Liver (tissue), 9 donors: ENCODE data around the gene CIZ1. TPM values are rescaled to one million over a fixed set of nuclear protein-coding genes. Genes with fewer than 3 reads are reported as not detected.

ENCODE experiments used
- DNase-seq: peaks from one replicate; pipeline ENCODE4 v3.0.0-alpha.2; 2017; ENCODE audit warnings: low spot score
- H3K27ac ChIP-seq, 2 donors: one replicate each; pipeline ENCODE4 v1.7.0; 2013; ENCODE audit warnings: inconsistent platforms in 2 of 2, low read length in 2 of 2, control low read depth in 1 of 2, low read depth in 1 of 2, mild to moderate bottlenecking in 1 of 2
- H3K27me3 ChIP-seq, 4 donors: one replicate each; pipeline versions ENCODE4 v1.6.1 to v1.7.0; 2013; ENCODE audit warnings: low read length in 3 of 4, inconsistent platforms in 1 of 4, mild to moderate bottlenecking in 1 of 4, moderate library complexity in 1 of 4; ENCODE audit not compliant: control insufficient read depth in 4 of 4, insufficient read depth in 4 of 4
- H3K36me3 ChIP-seq, 4 donors: one replicate each; pipeline versions ENCODE4 v1.6.1 to v1.7.0; 2013; ENCODE audit warnings: low read length in 3 of 4, mild to moderate bottlenecking in 3 of 4, low read depth in 1 of 4, moderate library complexity in 1 of 4; ENCODE audit not compliant: control insufficient read depth in 4 of 4, insufficient read depth in 3 of 4
- H3K4me1 ChIP-seq, 4 donors: one replicate each; pipeline versions ENCODE4 v1.6.1 to v1.7.0; 2013; ENCODE audit warnings: low read length in 3 of 4, mild to moderate bottlenecking in 3 of 4, moderate library complexity in 1 of 4; ENCODE audit not compliant: control insufficient read depth in 4 of 4, insufficient read depth in 4 of 4
- H3K4me3 ChIP-seq, 3 donors: one replicate each; pipeline versions ENCODE4 v1.6.1 to v1.7.0; 2013; ENCODE audit warnings: low read length in 3 of 3, control low read depth in 1 of 3, low read depth in 1 of 3, mild to moderate bottlenecking in 1 of 3
- H3K9ac ChIP-seq, 2 donors: one replicate each; pipeline ENCODE4 v1.7.0; 2013; ENCODE audit warnings: low read length in 2 of 2, mild to moderate bottlenecking in 2 of 2, moderate library complexity in 2 of 2, control low read depth in 1 of 2, low read depth in 1 of 2
- H3K9me3 ChIP-seq, 4 donors: one replicate each; pipeline versions ENCODE4 v1.6.1 to v1.7.0; 2013; ENCODE audit warnings: low read length in 3 of 4; ENCODE audit not compliant: control insufficient read depth in 4 of 4
- FOXA2 ChIP-seq: IDR thresholded peaks from 2 replicates; pipeline ENCODE4 v1.6.1; 2016; ENCODE audit warnings: antibody characterized with exemption
- GABPA ChIP-seq, 2 donors: IDR thresholded peaks in 1 of 2; conservative IDR thresholded peaks in 1 of 2; 2 replicates each; pipeline ENCODE4 v1.6.1; 2016; ENCODE audit warnings: antibody characterized with exemption in 2 of 2, mild to moderate bottlenecking in 1 of 2, moderate library complexity in 1 of 2
- HNF4A ChIP-seq, 2 donors: conservative IDR thresholded peaks; 2 replicates each; pipeline ENCODE4 v1.6.1; 2016; ENCODE audit warnings: antibody characterized with exemption in 2 of 2, mild to moderate bottlenecking in 2 of 2
- HNF4G ChIP-seq: IDR thresholded peaks from 2 replicates; pipeline ENCODE4 v1.6.1; 2016; ENCODE audit warnings: antibody characterized with exemption
- JUND ChIP-seq, 2 donors: IDR thresholded peaks; 2 replicates each; pipeline ENCODE4 v1.6.1; 2016; ENCODE audit warnings: antibody characterized with exemption in 2 of 2
- NR2F2 ChIP-seq: IDR thresholded peaks from 2 replicates; pipeline ENCODE4 v1.6.1; 2016; ENCODE audit warnings: antibody characterized with exemption
- RAD21 ChIP-seq, 2 donors: IDR thresholded peaks; 2 replicates each; pipeline ENCODE4 v1.6.1; 2016; ENCODE audit warnings: antibody characterized with exemption in 2 of 2, mild to moderate bottlenecking in 2 of 2
- RXRA ChIP-seq, 2 donors: IDR thresholded peaks; 2 replicates each; pipeline ENCODE4 v1.6.1; 2017 to 2018; ENCODE audit warnings: antibody characterized with exemption in 2 of 2, mild to moderate bottlenecking in 1 of 2
- SP1 ChIP-seq: IDR thresholded peaks from 2 replicates; pipeline ENCODE4 v1.6.1; 2018; ENCODE audit warnings: antibody characterized with exemption, mild to moderate bottlenecking
- TAF1 ChIP-seq: conservative IDR thresholded peaks from 2 replicates; pipeline ENCODE4 v1.6.1; 2016; ENCODE audit warnings: antibody characterized with exemption, mild to moderate bottlenecking
- YY1 ChIP-seq: IDR thresholded peaks from 2 replicates; pipeline ENCODE4 v1.6.1; 2016; ENCODE audit warnings: antibody characterized with exemption, mild to moderate bottlenecking
- WGBS: extraction: QIAGEN DNeasy Blood & Tissue Kit; methylation state at CpG from one replicate; pipeline ENCODE4 v1.1.7; 2013; 5-methylcytosine and 5-hydroxymethylcytosine counted together
- polyA plus RNA-seq, 2 donors: library from polyadenylated mRNA; stranded (reverse) in 1 of 2; unstranded in 1 of 2; fragments of 200-250 nt in 1 of 2; fragments of >200 nt in 1 of 2; fragmentation: Nextera tagmentation in 1 of 2; extraction: Ambion mirVana in 1 of 2; gene quantifications; one replicate each; pipeline versions ENCODE4 v1.2.1 to v1.2.3, GENCODE V29; 2013 to 2015
- total RNA-seq, 2 donors: library from RNA; depleted of rRNA; stranded (reverse); fragments of >200 nt; gene quantifications; one replicate each; pipeline ENCODE4 v1.2.3, GENCODE V29; 2014
- TF ChIP-seq, protein P1 (sequence below): IDR thresholded peaks from 2 replicates; pipeline ENCODE4 v1.6.1; 2016; ENCODE audit warnings: antibody characterized with exemption
- TF ChIP-seq, protein P2 (sequence below): IDR thresholded peaks from 2 replicates; pipeline ENCODE4 v1.6.1; 2016; ENCODE audit warnings: antibody characterized with exemption
- TF ChIP-seq, protein P3 (sequence below): IDR thresholded peaks from 2 replicates; pipeline ENCODE4 v1.6.1; 2016; ENCODE audit warnings: antibody characterized with exemption
- TF ChIP-seq, protein P4 (sequence below): fragments of 150-350 bp; IDR thresholded peaks from 2 replicates; pipeline ENCODE4 v1.5.1; 2017; ENCODE audit warnings: improper control_type of control experiment, low read depth, low read length; ENCODE audit not compliant: missing input control
- donor health status: healthy.
- donor health status: healthy.
- donor health status: healthy.
- donor health status: healthy.
- donor health status: healthy.

CIZ1 gene
- total and polyA plus RNA-seq, 4 donors = 12.5 to 15.5 (median 13.7) TPM

DNA sequence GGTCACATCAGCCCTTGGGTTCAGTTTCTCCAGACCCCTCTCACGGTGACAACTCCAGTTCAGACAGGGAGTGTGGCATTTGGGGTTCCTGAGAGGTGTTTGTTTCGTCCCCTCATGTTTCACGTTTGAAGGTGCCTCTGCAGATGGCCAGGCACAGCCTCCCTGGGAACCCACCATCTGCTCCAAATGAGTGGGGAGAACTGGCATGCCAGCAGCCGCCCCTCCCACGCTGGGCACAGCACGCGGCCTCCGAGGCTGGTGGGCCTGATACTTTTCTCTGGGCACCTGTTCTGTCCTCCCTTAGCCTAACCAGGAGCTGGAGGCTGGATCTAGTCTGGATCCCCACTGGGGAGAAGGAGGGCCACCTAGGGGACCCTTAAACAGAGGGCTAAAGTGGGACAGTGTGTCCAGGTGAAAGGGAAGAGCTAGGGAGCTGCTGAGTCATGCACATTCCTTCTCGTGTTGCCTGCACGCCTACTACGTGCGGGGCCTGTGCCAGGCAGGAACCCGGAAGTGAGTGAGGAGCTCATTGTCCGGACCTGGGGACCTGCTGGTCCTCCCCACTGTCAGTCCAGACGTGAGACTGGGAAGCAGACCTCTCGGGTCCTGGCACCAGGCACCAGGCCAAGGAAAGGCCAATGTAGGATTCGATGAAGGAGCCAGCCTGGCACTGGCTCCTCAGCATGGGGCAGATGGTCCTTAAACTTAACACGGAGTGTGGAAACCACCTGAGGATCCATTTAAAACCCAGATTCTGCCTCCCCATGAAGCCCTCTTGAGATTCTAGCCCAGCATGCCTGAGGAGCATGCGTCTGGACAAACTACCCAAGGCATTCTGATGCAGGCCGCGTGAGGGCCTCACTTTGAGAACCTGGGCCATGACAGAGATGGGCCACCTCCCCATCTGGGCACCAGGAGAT is 23.5 kb upstream of the CIZ1 start:
- H3K9ac ChIP-seq = no peak overlapping the region
- 77% methylated on average over 21 of the region's 21 CpGs for WGBS
- TF ChIP-seq NR2F2 = no peak
- no peak for TF ChIP-seq TAF1
- TF ChIP-seq, protein P1, sequence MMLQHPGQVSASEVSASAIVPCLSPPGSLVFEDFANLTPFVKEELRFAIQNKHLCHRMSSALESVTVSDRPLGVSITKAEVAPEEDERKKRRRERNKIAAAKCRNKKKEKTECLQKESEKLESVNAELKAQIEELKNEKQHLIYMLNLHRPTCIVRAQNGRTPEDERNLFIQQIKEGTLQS = no peak
- TF ChIP-seq, protein P2, sequence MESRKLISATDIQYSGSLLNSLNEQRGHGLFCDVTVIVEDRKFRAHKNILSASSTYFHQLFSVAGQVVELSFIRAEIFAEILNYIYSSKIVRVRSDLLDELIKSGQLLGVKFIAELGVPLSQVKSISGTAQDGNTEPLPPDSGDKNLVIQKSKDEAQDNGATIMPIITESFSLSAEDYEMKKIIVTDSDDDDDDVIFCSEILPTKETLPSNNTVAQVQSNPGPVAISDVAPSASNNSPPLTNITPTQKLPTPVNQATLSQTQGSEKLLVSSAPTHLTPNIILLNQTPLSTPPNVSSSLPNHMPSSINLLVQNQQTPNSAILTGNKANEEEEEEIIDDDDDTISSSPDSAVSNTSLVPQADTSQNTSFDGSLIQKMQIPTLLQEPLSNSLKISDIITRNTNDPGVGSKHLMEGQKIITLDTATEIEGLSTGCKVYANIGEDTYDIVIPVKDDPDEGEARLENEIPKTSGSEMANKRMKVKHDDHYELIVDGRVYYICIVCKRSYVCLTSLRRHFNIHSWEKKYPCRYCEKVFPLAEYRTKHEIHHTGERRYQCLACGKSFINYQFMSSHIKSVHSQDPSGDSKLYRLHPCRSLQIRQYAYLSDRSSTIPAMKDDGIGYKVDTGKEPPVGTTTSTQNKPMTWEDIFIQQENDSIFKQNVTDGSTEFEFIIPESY = no peak
- no peak for TF ChIP-seq HNF4G
- TF ChIP-seq HNF4A (conservative IDR thresholded peaks at IDR 0.05) = no peak
- no peak for DNase-seq
- H3K9me3 ChIP-seq = no peaks in the 10 kb centered on the region
- H3K4me1 ChIP-seq = peaks cover 10 to 63% (median 41%) of the 10 kb centered on the region in 4 donors
- no peak overlapping the region for H3K4me3 ChIP-seq
- H3K36me3 ChIP-seq = no peaks in the 10 kb centered on the region
- peak overlapping the region in 1 of 2 donors; percentile 36 for H3K27ac ChIP-seq
- H3K27me3 ChIP-seq = no peaks in the 10 kb centered on the region

DNA sequence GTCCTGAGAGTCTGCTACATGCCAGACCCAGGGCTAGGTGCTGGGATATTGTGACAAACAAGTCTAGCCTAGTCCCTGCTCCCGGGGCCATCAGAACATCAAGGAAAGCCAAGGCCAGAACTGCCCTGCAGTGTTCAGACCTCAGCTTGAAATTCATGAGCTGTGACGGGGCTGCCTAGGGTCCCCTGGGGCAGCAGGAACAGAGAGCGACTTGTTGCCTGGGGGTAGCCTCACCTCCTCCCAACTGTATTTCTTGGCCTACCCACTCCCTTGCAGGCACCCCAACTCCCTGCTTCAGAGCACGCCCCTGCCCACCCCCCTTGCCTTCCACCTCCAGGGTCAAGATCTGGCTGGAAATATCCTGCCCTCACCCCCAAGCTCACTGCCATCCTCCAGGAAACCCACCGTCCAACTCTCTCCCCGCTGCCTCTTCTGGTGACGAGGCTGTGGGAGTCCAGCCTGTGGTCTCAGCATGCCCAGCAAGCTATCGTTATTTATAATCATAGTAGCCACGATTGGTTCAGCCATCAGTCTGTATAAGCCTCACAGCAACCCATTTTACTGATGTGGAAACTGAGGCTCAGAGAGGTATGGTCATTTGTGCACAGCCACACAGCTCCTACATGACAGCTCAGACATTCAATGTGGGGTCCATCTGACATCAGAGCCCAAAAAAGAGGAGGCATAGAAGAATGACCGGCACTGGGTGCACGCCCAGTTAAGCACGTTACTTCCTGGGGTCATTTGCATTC is 22.6 kb upstream of the CIZ1 start:
- WGBS = 91% methylated on average over 12 of the region's 12 CpGs

More for the DNA sequence above, 22.6 kb upstream of the CIZ1 start:
- TF ChIP-seq RAD21 (IDR thresholded peaks at IDR 0.05) (no peak), FOXA2 (no peak), RXRA (IDR thresholded peaks at IDR 0.05) (no peak), HNF4A (conservative IDR thresholded peaks at IDR 0.05) (no peak), GABPA (IDR thresholded peaks at IDR 0.05 in 1 of 2, conservative IDR thresholded peaks at IDR 0.05 in 1 of 2) (no peak), YY1 (no peak), SP1 (no peak), HNF4G (no peak), JUND (IDR thresholded peaks at IDR 0.05) (no peak)
- TF ChIP-seq, protein P3, sequence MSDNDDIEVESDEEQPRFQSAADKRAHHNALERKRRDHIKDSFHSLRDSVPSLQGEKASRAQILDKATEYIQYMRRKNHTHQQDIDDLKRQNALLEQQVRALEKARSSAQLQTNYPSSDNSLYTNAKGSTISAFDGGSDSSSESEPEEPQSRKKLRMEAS = no peak
- TF ChIP-seq, protein P1 = no peak
- TF ChIP-seq, protein P4, sequence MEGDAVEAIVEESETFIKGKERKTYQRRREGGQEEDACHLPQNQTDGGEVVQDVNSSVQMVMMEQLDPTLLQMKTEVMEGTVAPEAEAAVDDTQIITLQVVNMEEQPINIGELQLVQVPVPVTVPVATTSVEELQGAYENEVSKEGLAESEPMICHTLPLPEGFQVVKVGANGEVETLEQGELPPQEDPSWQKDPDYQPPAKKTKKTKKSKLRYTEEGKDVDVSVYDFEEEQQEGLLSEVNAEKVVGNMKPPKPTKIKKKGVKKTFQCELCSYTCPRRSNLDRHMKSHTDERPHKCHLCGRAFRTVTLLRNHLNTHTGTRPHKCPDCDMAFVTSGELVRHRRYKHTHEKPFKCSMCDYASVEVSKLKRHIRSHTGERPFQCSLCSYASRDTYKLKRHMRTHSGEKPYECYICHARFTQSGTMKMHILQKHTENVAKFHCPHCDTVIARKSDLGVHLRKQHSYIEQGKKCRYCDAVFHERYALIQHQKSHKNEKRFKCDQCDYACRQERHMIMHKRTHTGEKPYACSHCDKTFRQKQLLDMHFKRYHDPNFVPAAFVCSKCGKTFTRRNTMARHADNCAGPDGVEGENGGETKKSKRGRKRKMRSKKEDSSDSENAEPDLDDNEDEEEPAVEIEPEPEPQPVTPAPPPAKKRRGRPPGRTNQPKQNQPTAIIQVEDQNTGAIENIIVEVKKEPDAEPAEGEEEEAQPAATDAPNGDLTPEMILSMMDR = no peak
- no peak overlapping the region for H3K9ac ChIP-seq
- H3K9me3 ChIP-seq = no peaks in the 10 kb centered on the region
- H3K27ac ChIP-seq = no peak overlapping the region
- no peaks in the 10 kb centered on the region for H3K27me3 ChIP-seq
- no peak overlapping the region for H3K4me3 ChIP-seq
- no peaks in the 10 kb centered on the region for H3K36me3 ChIP-seq
- H3K4me1 ChIP-seq = peaks cover 8 to 71% (median 42%) of the 10 kb centered on the region in 4 donors
- no peak for DNase-seq
